Liver (tissue), 9 donors: ENCODE data around the gene CELF5. TPM values are rescaled to one million over a fixed set of nuclear protein-coding genes. Genes with fewer than 3 reads are reported as not detected.
"Not testable (repeated sequence)": the region's sequence is repeated elsewhere in the genome, so short reads cannot be mapped to it uniquely, and the experiment has no call there.

Experiments
- DNase-seq: peaks from one replicate; pipeline ENCODE4 v3.0.0-alpha.2; 2017; ENCODE audit warnings: low spot score
- H3K27ac ChIP-seq, 2 donors: one replicate each; pipeline ENCODE4 v1.7.0; 2013; ENCODE audit warnings: inconsistent platforms in 2 of 2, low read length in 2 of 2, control low read depth in 1 of 2, low read depth in 1 of 2, mild to moderate bottlenecking in 1 of 2
- H3K27me3 ChIP-seq, 4 donors: one replicate each; pipeline versions ENCODE4 v1.6.1 to v1.7.0; 2013; ENCODE audit warnings: low read length in 3 of 4, inconsistent platforms in 1 of 4, mild to moderate bottlenecking in 1 of 4, moderate library complexity in 1 of 4; ENCODE audit not compliant: control insufficient read depth in 4 of 4, insufficient read depth in 4 of 4
- H3K36me3 ChIP-seq, 4 donors: one replicate each; pipeline versions ENCODE4 v1.6.1 to v1.7.0; 2013; ENCODE audit warnings: low read length in 3 of 4, mild to moderate bottlenecking in 3 of 4, low read depth in 1 of 4, moderate library complexity in 1 of 4; ENCODE audit not compliant: control insufficient read depth in 4 of 4, insufficient read depth in 3 of 4
- H3K4me1 ChIP-seq, 4 donors: one replicate each; pipeline versions ENCODE4 v1.6.1 to v1.7.0; 2013; ENCODE audit warnings: low read length in 3 of 4, mild to moderate bottlenecking in 3 of 4, moderate library complexity in 1 of 4; ENCODE audit not compliant: control insufficient read depth in 4 of 4, insufficient read depth in 4 of 4
- H3K4me3 ChIP-seq, 3 donors: one replicate each; pipeline versions ENCODE4 v1.6.1 to v1.7.0; 2013; ENCODE audit warnings: low read length in 3 of 3, control low read depth in 1 of 3, low read depth in 1 of 3, mild to moderate bottlenecking in 1 of 3
- H3K9ac ChIP-seq, 2 donors: one replicate each; pipeline ENCODE4 v1.7.0; 2013; ENCODE audit warnings: low read length in 2 of 2, mild to moderate bottlenecking in 2 of 2, moderate library complexity in 2 of 2, control low read depth in 1 of 2, low read depth in 1 of 2
- H3K9me3 ChIP-seq, 4 donors: one replicate each; pipeline versions ENCODE4 v1.6.1 to v1.7.0; 2013; ENCODE audit warnings: low read length in 3 of 4; ENCODE audit not compliant: control insufficient read depth in 4 of 4
- ATF3 ChIP-seq: IDR thresholded peaks from 2 replicates; pipeline ENCODE4 v1.6.1; 2016; ENCODE audit warnings: antibody characterized with exemption
- CTCF ChIP-seq: fragments of 150-350 bp; IDR thresholded peaks from 2 replicates; pipeline ENCODE4 v1.5.1; 2017; ENCODE audit warnings: improper control_type of control experiment, low read depth, low read length; ENCODE audit not compliant: missing input control
- EGR1 ChIP-seq, 2 donors: IDR thresholded peaks; 2 replicates each; pipeline ENCODE4 v1.6.1; 2016 to 2018; ENCODE audit warnings: antibody characterized with exemption in 2 of 2, low read depth in 2 of 2
- FOXA1 ChIP-seq: IDR thresholded peaks from 2 replicates; pipeline ENCODE4 v1.6.1; 2016; ENCODE audit warnings: antibody characterized with exemption
- FOXA2 ChIP-seq: IDR thresholded peaks from 2 replicates; pipeline ENCODE4 v1.6.1; 2016; ENCODE audit warnings: antibody characterized with exemption
- GABPA ChIP-seq, 2 donors: IDR thresholded peaks in 1 of 2; conservative IDR thresholded peaks in 1 of 2; 2 replicates each; pipeline ENCODE4 v1.6.1; 2016; ENCODE audit warnings: antibody characterized with exemption in 2 of 2, mild to moderate bottlenecking in 1 of 2, moderate library complexity in 1 of 2
- HNF4A ChIP-seq, 2 donors: conservative IDR thresholded peaks; 2 replicates each; pipeline ENCODE4 v1.6.1; 2016; ENCODE audit warnings: antibody characterized with exemption in 2 of 2, mild to moderate bottlenecking in 2 of 2
- HNF4G ChIP-seq: IDR thresholded peaks from 2 replicates; pipeline ENCODE4 v1.6.1; 2016; ENCODE audit warnings: antibody characterized with exemption
- JUND ChIP-seq, 2 donors: IDR thresholded peaks; 2 replicates each; pipeline ENCODE4 v1.6.1; 2016; ENCODE audit warnings: antibody characterized with exemption in 2 of 2
- MAX ChIP-seq: IDR thresholded peaks from 2 replicates; pipeline ENCODE4 v1.6.1; 2016; ENCODE audit warnings: antibody characterized with exemption
- NR2F2 ChIP-seq: IDR thresholded peaks from 2 replicates; pipeline ENCODE4 v1.6.1; 2016; ENCODE audit warnings: antibody characterized with exemption
- RAD21 ChIP-seq, 2 donors: IDR thresholded peaks; 2 replicates each; pipeline ENCODE4 v1.6.1; 2016; ENCODE audit warnings: antibody characterized with exemption in 2 of 2, mild to moderate bottlenecking in 2 of 2
- REST ChIP-seq: IDR thresholded peaks from 2 replicates; pipeline ENCODE4 v1.6.1; 2016; ENCODE audit warnings: antibody characterized with exemption, mild to moderate bottlenecking
- RXRA ChIP-seq, 2 donors: IDR thresholded peaks; 2 replicates each; pipeline ENCODE4 v1.6.1; 2017 to 2018; ENCODE audit warnings: antibody characterized with exemption in 2 of 2, mild to moderate bottlenecking in 1 of 2
- SP1 ChIP-seq: IDR thresholded peaks from 2 replicates; pipeline ENCODE4 v1.6.1; 2018; ENCODE audit warnings: antibody characterized with exemption, mild to moderate bottlenecking
- TAF1 ChIP-seq: conservative IDR thresholded peaks from 2 replicates; pipeline ENCODE4 v1.6.1; 2016; ENCODE audit warnings: antibody characterized with exemption, mild to moderate bottlenecking
- YY1 ChIP-seq: IDR thresholded peaks from 2 replicates; pipeline ENCODE4 v1.6.1; 2016; ENCODE audit warnings: antibody characterized with exemption, mild to moderate bottlenecking
- ZBTB33 ChIP-seq: IDR thresholded peaks from 2 replicates; pipeline ENCODE4 v1.6.1; 2016; ENCODE audit warnings: antibody characterized with exemption
- WGBS: extraction: QIAGEN DNeasy Blood & Tissue Kit; methylation state at CpG from one replicate; pipeline ENCODE4 v1.1.7; 2013; 5-methylcytosine and 5-hydroxymethylcytosine counted together
- polyA plus RNA-seq, 2 donors: library from polyadenylated mRNA; stranded (reverse) in 1 of 2; unstranded in 1 of 2; fragments of 200-250 nt in 1 of 2; fragments of >200 nt in 1 of 2; fragmentation: Nextera tagmentation in 1 of 2; extraction: Ambion mirVana in 1 of 2; gene quantifications; one replicate each; pipeline versions ENCODE4 v1.2.1 to v1.2.3, GENCODE V29; 2013 to 2015
- total RNA-seq, 2 donors: library from RNA; depleted of rRNA; stranded (reverse); fragments of >200 nt; gene quantifications; one replicate each; pipeline ENCODE4 v1.2.3, GENCODE V29; 2014
- donor health status: healthy.
- donor health status: healthy.
- donor health status: healthy.
- donor health status: healthy.
- donor health status: healthy.

The CELF5 gene
- total and polyA plus RNA-seq, 4 donors, result 0.06 to 0.50 (median 0.26) TPM

- DNase-seq, result no peak
- WGBS, result 54% methylated on average over 9 of the region's 9 CpGs
- TF ChIP-seq ZBTB33, result no peak
- TF ChIP-seq HNF4G, result no peak
- TF ChIP-seq MAX, result no peak
- TF ChIP-seq TAF1, result no peak
- TF ChIP-seq NR2F2, result no peak
- no peak for TF ChIP-seq FOXA2
- no peak for TF ChIP-seq RXRA (IDR thresholded peaks at IDR 0.05)
- TF ChIP-seq HNF4A (conservative IDR thresholded peaks at IDR 0.05), result no peak
- no peak for TF ChIP-seq EGR1 (IDR thresholded peaks at IDR 0.05; ENCODE audit: low read depth in 2 of 2)
- no peak for TF ChIP-seq RAD21 (IDR thresholded peaks at IDR 0.05)
- no peak for TF ChIP-seq REST
- no peak for TF ChIP-seq ATF3
- no peak for TF ChIP-seq GABPA (IDR thresholded peaks at IDR 0.05 in 1 of 2, conservative IDR thresholded peaks at IDR 0.05 in 1 of 2)
- no peak for TF ChIP-seq YY1
- TF ChIP-seq JUND (IDR thresholded peaks at IDR 0.05), result no peak
- TF ChIP-seq FOXA1, result no peak
- TF ChIP-seq CTCF, result no peak
- no peak for TF ChIP-seq SP1
Measured at GRCh38 chr19:3234800-3235199, 10.3 kb downstream of the CELF5 start.

GRCh38 chr19:3235604-3236003 lies 11.1 kb downstream of the CELF5 start:
- DNase-seq, H3K27ac ChIP-seq, H3K27me3 ChIP-seq, H3K9ac ChIP-seq, H3K36me3 ChIP-seq, H3K9me3 ChIP-seq, H3K4me3 ChIP-seq, H3K4me1 ChIP-seq: not testable (repeated sequence)
- 63% methylated on average over 2 of the region's 2 CpGs for WGBS

More at GRCh38 chr19:3234800-3235199, 10.3 kb downstream of the CELF5 start:
- H3K4me1 ChIP-seq, result no peaks in the 10 kb centered on the region
- H3K27me3 ChIP-seq, result no peaks in the 10 kb centered on the region
- H3K9ac ChIP-seq, result no peak overlapping the region
- H3K36me3 ChIP-seq, result no peaks in the 10 kb centered on the region
- no peak overlapping the region for H3K4me3 ChIP-seq
- H3K9me3 ChIP-seq, result no peaks in the 10 kb centered on the region
- H3K27ac ChIP-seq, result no peak overlapping the region
